Left lung (tissue), 10 donors: ENCODE results near the gene IFIH1. TPM values are rescaled to one million over a fixed set of nuclear protein-coding genes. Genes with fewer than 3 reads are reported as not detected.

Source experiments
- ATAC-seq: fragments of 200-7000 bp; cut with Tn5 transposase; one replicate; pipeline ENCODE4 v1.9.1; 2020; ENCODE audit warnings: moderate library complexity
- DNase-seq, 4 donors: peaks; one replicate each; pipeline ENCODE4 v3.0.0-alpha.2; 2013 to 2020
- H3K27ac ChIP-seq, 2 donors: fragments of 200-600 bp; sonication (generic) in 1 of 2; one replicate each; pipeline versions ENCODE4 v1.5.0 to v1.8.0; 2020 to 2021
- H3K27me3 ChIP-seq, 2 donors: fragments of 200-600 bp; sonication (generic) in 1 of 2; one replicate each; pipeline versions ENCODE4 v1.5.0 to v1.8.0; 2020 to 2021
- H3K36me3 ChIP-seq, 2 donors: fragments of 200-600 bp; sonication (generic) in 1 of 2; one replicate each; pipeline versions ENCODE4 v1.5.0 to v1.8.0; 2020 to 2021
- H3K4me1 ChIP-seq, 2 donors: fragments of 200-600 bp; one replicate each; pipeline ENCODE4 v1.8.0; 2021
- H3K4me3 ChIP-seq, 2 donors: fragments of 200-600 bp; sonication (generic) in 1 of 2; one replicate each; pipeline versions ENCODE4 v1.5.0 to v1.8.0; 2020 to 2021; ENCODE audit warnings: mild to moderate bottlenecking in 1 of 2
- H3K9me3 ChIP-seq, 2 donors: fragments of 200-600 bp; sonication (generic) in 1 of 2; one replicate each; pipeline versions ENCODE4 v1.5.0 to v1.8.0; 2020 to 2021
- intact Hi-C, 2 donors: fragments of 100-400 bp; cut with DNase I; formaldehyde crosslinking; loops; one replicate each; pipeline versions ENCODE4 v1.11.2 to v1.14.2; 2022
- polyA plus RNA-seq, 6 donors: library from polyadenylated mRNA; unstranded; fragments of 120-200 nt; gene quantifications; one replicate each; pipeline ENCODE4 v1.2.1, GENCODE V29; 2013; ENCODE audit not compliant: insufficient read length in 6 of 6
- total RNA-seq, 2 donors: library from RNA; stranded (reverse); fragmentation: NEBNext Ultra II Directional; extraction: Animal tissue kit (Norgen Biotek cat#: 25700); gene quantifications; one replicate each; pipeline ENCODE4 v1.2.1, GENCODE V29; 2021
- TF ChIP-seq, protein P1 (sequence below), 2 donors: fragments of 200-600 bp; sonication (generic) in 1 of 2; IDR thresholded peaks; one replicate each; pipeline versions ENCODE4 v1.5.0 to v1.8.0; 2021; ENCODE audit warnings: antibody characterized with exemption in 2 of 2
- donor health status: DM: no; HTN: yes; CAD: no.
- donor health status: DM: no; HTN: no; CAD: no.

The IFIH1 gene
- total and polyA plus RNA-seq, 8 donors = 11.6 to 33.5 (median 12.8) TPM

- no peaks in the 10 kb centered on the region for H3K9me3 ChIP-seq
- intact Hi-C loops = no loop called here
- no peaks in the 10 kb centered on the region for H3K36me3 ChIP-seq
- DNase-seq = no peak
- peaks cover 6 to 14% of the 10 kb centered on the region in 2 donors for H3K4me1 ChIP-seq
- ATAC-seq = no peak
- TF ChIP-seq, protein P1, sequence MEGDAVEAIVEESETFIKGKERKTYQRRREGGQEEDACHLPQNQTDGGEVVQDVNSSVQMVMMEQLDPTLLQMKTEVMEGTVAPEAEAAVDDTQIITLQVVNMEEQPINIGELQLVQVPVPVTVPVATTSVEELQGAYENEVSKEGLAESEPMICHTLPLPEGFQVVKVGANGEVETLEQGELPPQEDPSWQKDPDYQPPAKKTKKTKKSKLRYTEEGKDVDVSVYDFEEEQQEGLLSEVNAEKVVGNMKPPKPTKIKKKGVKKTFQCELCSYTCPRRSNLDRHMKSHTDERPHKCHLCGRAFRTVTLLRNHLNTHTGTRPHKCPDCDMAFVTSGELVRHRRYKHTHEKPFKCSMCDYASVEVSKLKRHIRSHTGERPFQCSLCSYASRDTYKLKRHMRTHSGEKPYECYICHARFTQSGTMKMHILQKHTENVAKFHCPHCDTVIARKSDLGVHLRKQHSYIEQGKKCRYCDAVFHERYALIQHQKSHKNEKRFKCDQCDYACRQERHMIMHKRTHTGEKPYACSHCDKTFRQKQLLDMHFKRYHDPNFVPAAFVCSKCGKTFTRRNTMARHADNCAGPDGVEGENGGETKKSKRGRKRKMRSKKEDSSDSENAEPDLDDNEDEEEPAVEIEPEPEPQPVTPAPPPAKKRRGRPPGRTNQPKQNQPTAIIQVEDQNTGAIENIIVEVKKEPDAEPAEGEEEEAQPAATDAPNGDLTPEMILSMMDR (IDR thresholded peaks at IDR 0.05) = no peak
- H3K4me3 ChIP-seq = peak overlapping the region in 1 of 2 donors; percentile 8
- peak overlapping the region; percentile 62 to 88 for H3K27ac ChIP-seq
- H3K27me3 ChIP-seq = no peaks in the 10 kb centered on the region
Observed at GRCh38 chr2:162243715-162244114, 74.8 kb downstream of the IFIH1 start.

GRCh38 chr2:162243294-162243693, 75.2 kb downstream of the IFIH1 start, which contains the start of gene FAP:
Gene FAP (minus strand): TSS chr2:162243445. CDS start chr2:162243327, 118 bp downstream.
- Histone ChIP-seq H3K4me1 (peaks cover 6 to 14% of the 10 kb centered on the region in 2 donors), H3K9me3 (no peaks in the 10 kb centered on the region), H3K36me3 (no peaks in the 10 kb centered on the region), H3K27me3 (no peaks in the 10 kb centered on the region), H3K27ac (peak within 1 kb of the TSS; percentile 62 to 88), H3K4me3 (peak within 1 kb of the TSS; percentile 8 to 13)
- TF ChIP-seq, protein P1 (IDR thresholded peaks at IDR 0.05) = no peak
- intact Hi-C loops = no loop called here
- no peak for ATAC-seq
- peak in 1 of 4 donors; percentile 67 for DNase-seq

- Histone ChIP-seq H3K4me1 (peaks cover 6 to 14% of the 10 kb centered on the region in 2 donors), H3K9me3 (no peaks in the 10 kb centered on the region), H3K36me3 (no peaks in the 10 kb centered on the region), H3K27me3 (no peaks in the 10 kb centered on the region), H3K4me3 (peak overlapping the region; percentile 8 to 13), H3K27ac (peak overlapping the region; percentile 26 to 88)
- intact Hi-C loops = no loop called here
- peak; percentile 6 for ATAC-seq
- TF ChIP-seq, protein P1 (IDR thresholded peaks at IDR 0.05) = no peak
- peak in 1 of 4 donors; percentile 42 for DNase-seq
Observed at GRCh38 chr2:162242586-162243280, 75.8 kb downstream of the IFIH1 start.

GRCh38 chr2:162241571-162241970, 76.9 kb downstream of the IFIH1 start:
- no peak for ATAC-seq
- no peak overlapping the region for H3K4me3 ChIP-seq
- H3K27me3 ChIP-seq = no peaks in the 10 kb centered on the region
- intact Hi-C loops = no loop called here
- peak overlapping the region in 1 of 2 donors; percentile 88 for H3K27ac ChIP-seq
- TF ChIP-seq, protein P1 (IDR thresholded peaks at IDR 0.05) = no peak
- H3K9me3 ChIP-seq = no peaks in the 10 kb centered on the region
- DNase-seq = no peak
- H3K4me1 ChIP-seq = peaks cover 6 to 14% of the 10 kb centered on the region in 2 donors
- no peaks in the 10 kb centered on the region for H3K36me3 ChIP-seq

GRCh38 chr2:162234620-162235462, 83.6 kb downstream of the IFIH1 start:
- H3K9me3 ChIP-seq = no peaks in the 10 kb centered on the region
- H3K36me3 ChIP-seq = no peaks in the 10 kb centered on the region
- intact Hi-C loops = no loop called here
- TF ChIP-seq, protein P1 (IDR thresholded peaks at IDR 0.05) = no peak
- no peak overlapping the region for H3K27ac ChIP-seq
- peak in 1 of 4 donors; percentile 74 for DNase-seq
- no peaks in the 10 kb centered on the region for H3K4me1 ChIP-seq
- no peak for ATAC-seq
- no peak overlapping the region for H3K4me3 ChIP-seq
- no peaks in the 10 kb centered on the region for H3K27me3 ChIP-seq
